HG03175 (cell line): Measurements from ENCODE around the gene SYNPR.
A peak's percentile ranks its signal among the peaks of the same experiment; 100 is the strongest.

Experiments used
- ATAC-seq: cut with Tn5 transposase; IDR thresholded peaks from one replicate; pipeline ENCODE4 v1.9.1; 2021; ENCODE audit warnings: mild to moderate bottlenecking, moderate library complexity; ENCODE audit not compliant: unreplicated experiment

SYNPR gene

GRCh38 chr3:63528325-63529000, 250.4 kb downstream of the SYNPR start:
- ATAC-seq: no peak

GRCh38 chr3:63532521-63532920, 254.4 kb downstream of the SYNPR start:
- ATAC-seq: no peak

GRCh38 chr3:63538919-63539318, 260.8 kb downstream of the SYNPR start:
- ATAC-seq: no peak

GRCh38 chr3:63555767-63556166, 277.7 kb downstream of the SYNPR start:
- ATAC-seq: no peak

GRCh38 chr3:63556401-63556800, 278.3 kb downstream of the SYNPR start:
- no peak for ATAC-seq

- peak; percentile 86 for ATAC-seq
Observed at GRCh38 chr3:63557912-63558311, 279.8 kb downstream of the SYNPR start.

- ATAC-seq: no peak
Observed at GRCh38 chr3:63559884-63560283, 281.8 kb downstream of the SYNPR start.

- no peak for ATAC-seq
Observed at GRCh38 chr3:63561879-63562278, 283.8 kb downstream of the SYNPR start.

GRCh38 chr3:63562323-63562722, 284.2 kb downstream of the SYNPR start:
- ATAC-seq: no peak

- ATAC-seq: no peak
Observed at GRCh38 chr3:63563572-63563971, 285.5 kb downstream of the SYNPR start.

- no peak for ATAC-seq
Observed at GRCh38 chr3:63565220-63565619, 287.1 kb downstream of the SYNPR start.

GRCh38 chr3:63571682-63572081, 293.6 kb downstream of the SYNPR start:
- ATAC-seq: no peak

GRCh38 chr3:63576846-63577245, 298.7 kb downstream of the SYNPR start:
- ATAC-seq: no peak

- no peak for ATAC-seq
Observed at GRCh38 chr3:63578858-63579257, 300.8 kb downstream of the SYNPR start.

GRCh38 chr3:63580151-63580550, 302.0 kb downstream of the SYNPR start:
- no peak for ATAC-seq

GRCh38 chr3:63582943-63583500, 304.9 kb downstream of the SYNPR start:
- ATAC-seq: no peak

GRCh38 chr3:63584681-63585080, 306.6 kb downstream of the SYNPR start:
- no peak for ATAC-seq

GRCh38 chr3:63585927-63586326, 307.8 kb downstream of the SYNPR start:
- no peak for ATAC-seq

GRCh38 chr3:63588895-63589294, 310.8 kb downstream of the SYNPR start:
- no peak for ATAC-seq

GRCh38 chr3:63593779-63594178, 315.7 kb downstream of the SYNPR start:
- ATAC-seq: no peak

GRCh38 chr3:63595221-63595620, 317.1 kb downstream of the SYNPR start:
- ATAC-seq: no peak

GRCh38 chr3:63597019-63597418, 318.9 kb downstream of the SYNPR start:
- ATAC-seq: no peak

GRCh38 chr3:63607716-63608115, 329.6 kb downstream of the SYNPR start:
- ATAC-seq: no peak
